ENCODE results near the gene TPSD1.
"Not testable (repeated sequence)": the region's sequence is repeated elsewhere in the genome, so short reads cannot be mapped to it uniquely, and the experiment has no call there.

Gene TPSD1

GRCh38 chr16:1282324-1282973 lies 26.6 kb downstream of the TPSD1 start:
- no peak for DNase-seq (ENCODE audit: low read depth)

DNA sequence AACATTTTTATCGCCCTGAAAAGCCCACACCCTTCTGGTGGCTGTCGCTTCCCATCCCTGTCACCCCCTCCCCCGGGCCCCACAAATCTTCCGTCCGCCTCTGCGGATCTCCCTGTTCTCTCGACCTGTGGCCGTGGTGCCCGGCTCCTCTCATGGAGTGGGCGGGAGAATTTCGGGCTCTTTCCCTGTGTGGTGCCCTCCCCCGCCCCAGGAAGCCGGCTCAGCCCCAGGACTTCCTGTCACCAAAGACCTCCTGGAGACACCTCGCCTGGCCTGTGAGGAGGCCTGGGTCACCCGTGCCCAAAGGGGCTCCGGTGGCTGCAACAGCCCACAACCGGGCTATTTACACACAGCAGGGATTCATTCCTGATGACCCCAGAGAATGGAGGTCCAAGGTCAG lies 27.4 kb downstream of the TPSD1 start:
- no peak for DNase-seq (ENCODE audit: low read depth)

- DNase-seq (ENCODE audit: low read depth): no peak
Observed at GRCh38 chr16:1283996-1284616, 28.2 kb downstream of the TPSD1 start.

GRCh38 chr16:1285669-1286512 lies 30.0 kb downstream of the TPSD1 start:
- DNase-seq (ENCODE audit: low read depth): no peak

GRCh38 chr16:1286513-1287094 lies 30.7 kb downstream of the TPSD1 start:
- no peak for DNase-seq (ENCODE audit: low read depth)

DNA sequence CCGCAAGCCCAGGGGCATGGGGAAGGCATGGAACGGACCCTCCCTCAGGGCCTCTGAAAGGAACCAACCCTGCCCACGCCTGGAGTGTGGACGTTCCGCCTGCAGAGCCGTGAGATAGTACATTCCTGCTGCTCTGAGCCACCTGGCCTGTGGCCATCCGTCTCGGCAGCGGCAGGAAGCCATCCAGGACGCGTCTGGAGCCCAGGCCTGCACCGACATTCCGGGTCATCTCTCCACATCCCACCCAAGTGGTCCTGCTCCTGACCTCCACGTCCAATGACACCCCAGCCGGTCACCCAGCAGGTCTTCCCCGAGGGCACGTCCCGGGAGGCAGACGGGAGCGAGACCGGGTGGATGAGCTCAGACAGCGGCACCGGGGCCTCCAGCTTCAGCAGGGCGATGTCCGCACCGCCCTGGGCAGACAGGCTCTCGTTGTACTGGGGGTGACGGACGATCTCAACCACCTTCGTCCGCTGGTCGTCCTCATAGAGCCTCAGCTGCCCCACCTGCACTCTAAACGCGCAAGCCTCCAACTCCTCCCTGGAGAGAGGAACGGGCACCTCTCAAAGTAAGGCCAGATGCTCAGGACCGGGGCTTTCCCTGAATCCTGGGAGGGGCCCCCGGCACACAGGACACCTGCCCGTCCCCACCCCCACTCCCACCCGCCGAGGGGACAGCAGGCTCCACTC lies 32.3 kb downstream of the TPSD1 start:
- no peak for DNase-seq (ENCODE audit: low read depth)

DNA sequence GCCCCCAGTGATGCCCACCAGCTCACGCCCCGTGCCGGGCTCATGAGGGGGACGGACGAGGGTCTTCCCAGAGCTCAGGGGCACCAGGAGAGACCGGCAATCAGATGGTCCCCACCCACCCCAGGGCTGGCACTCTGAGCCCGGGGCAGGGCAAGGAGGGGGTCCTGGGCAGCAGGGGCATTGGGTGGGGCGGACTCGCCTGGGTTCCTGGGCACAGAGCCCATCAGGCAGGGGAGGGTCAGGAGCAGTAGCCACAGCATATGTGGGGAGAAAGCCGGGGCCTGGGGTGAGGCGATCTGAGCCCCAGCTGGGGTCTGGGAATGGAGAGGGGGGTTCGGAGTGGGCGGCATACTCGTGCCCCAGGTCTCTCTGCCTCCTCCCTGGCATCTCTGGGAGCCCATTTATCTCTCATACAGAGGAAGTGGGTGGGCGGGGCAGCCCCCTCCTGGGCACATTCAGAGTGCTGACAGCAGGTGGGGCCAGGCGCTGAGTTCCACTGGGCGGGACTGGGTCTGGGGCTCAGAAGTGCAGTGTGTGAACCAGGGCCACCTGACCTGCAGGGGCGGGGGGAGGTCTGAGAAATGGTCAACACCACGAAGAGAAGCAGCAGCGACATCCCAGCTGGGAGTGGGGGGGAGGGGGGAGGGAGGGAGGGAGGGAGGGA lies 33.1 kb downstream of the TPSD1 start:
- no peak for DNase-seq (ENCODE audit: low read depth)

DNA sequence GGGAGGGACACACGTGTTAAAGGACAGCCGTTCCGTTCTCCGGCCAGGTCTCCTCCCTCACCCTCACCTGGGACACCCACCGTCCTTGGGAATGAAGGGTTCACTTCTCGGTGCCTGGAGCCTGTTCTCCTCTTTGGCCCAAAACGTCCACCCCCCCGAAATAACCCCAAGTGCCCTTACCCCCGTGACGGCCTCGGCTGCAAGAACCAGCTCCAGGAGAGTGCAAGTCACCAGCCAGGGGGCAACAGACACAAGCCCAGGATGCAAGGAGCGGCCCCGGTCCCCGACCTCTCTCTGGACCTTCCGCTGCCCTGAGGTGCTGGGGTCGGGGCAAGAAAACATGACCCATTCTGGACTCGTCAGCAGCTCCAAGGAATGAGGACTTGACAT lies 33.6 kb downstream of the TPSD1 start:
- no peak for DNase-seq (ENCODE audit: low read depth)

- no peak for DNase-seq (ENCODE audit: low read depth)
Observed at GRCh38 chr16:1290063-1290501, 34.2 kb downstream of the TPSD1 start.

GRCh38 chr16:1290860-1291575 lies 35.1 kb downstream of the TPSD1 start:
- DNase-seq (ENCODE audit: low read depth): no peak

GRCh38 chr16:1291576-1291974 lies 35.7 kb downstream of the TPSD1 start:
- no peak for DNase-seq (ENCODE audit: low read depth)

- not testable (repeated sequence) for DNase-seq (ENCODE audit: low read depth)
Observed at GRCh38 chr16:1292208-1292607, 36.3 kb downstream of the TPSD1 start.

DNA sequence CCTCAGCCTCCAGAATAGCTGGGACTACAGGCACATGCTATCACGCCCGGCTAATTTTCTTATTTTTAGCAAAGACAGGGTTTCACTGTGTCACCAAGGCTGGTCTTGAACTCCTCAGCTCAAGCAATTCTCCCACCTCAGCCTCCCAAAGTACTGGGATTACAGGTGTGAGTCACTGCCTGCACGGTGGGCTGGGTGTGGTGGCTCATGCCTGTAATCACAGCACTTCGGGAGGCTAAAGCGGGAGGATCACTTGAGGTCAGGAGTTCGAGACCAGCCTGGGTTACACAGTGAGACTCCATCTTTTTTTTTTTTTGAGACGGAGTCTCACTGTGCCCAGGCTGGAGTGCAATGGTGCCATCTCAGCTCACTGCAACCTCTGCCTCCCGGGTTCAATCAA lies 36.9 kb downstream of the TPSD1 start:
- DNase-seq (ENCODE audit: low read depth): not testable (repeated sequence)

- no peak for DNase-seq (ENCODE audit: low read depth)
Observed at GRCh38 chr16:1293921-1294656, 38.2 kb downstream of the TPSD1 start.

DNA sequence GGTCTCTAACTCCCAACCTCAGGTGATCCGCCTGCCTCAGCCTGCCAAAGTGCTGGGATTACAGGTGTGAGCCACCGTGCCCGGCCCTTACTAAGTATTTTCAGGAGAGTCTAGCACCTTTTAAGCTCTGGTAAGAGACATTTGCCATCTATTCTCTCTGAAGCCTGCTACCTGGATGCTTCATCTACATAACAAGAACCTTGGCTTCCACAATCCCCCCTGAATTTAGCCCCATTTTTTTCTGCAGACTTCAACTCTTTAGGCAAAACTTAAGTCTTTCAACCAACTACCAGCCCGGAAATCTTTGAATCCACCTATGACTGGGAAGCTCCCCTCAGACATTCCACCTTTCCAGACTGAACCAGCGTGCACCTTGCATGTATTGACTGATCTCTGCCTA lies 39.6 kb downstream of the TPSD1 start:
- DNase-seq (ENCODE audit: low read depth): no peak

GRCh38 chr16:1296688-1297017 lies 40.8 kb downstream of the TPSD1 start:
- not testable (repeated sequence) for DNase-seq (ENCODE audit: low read depth)

GRCh38 chr16:1297018-1297696 lies 41.3 kb downstream of the TPSD1 start:
- no peak for DNase-seq (ENCODE audit: low read depth)

- DNase-seq (ENCODE audit: low read depth): no peak
Observed at GRCh38 chr16:1298406-1298805, 42.5 kb downstream of the TPSD1 start.

GRCh38 chr16:1299012-1299867 lies 43.4 kb downstream of the TPSD1 start:
- DNase-seq (ENCODE audit: low read depth): no peak
